Cardiac muscle cell (in vitro differentiated cells and primary cell): ENCODE data around the gene CUEDC1. TPM values are rescaled to one million over a fixed set of nuclear protein-coding genes. Genes with fewer than 3 reads are reported as not detected.

Experiments used
- DNase-seq, 2 donors: peaks; one replicate each; pipeline versions ENCODE4 v3.0.0 to v3.0.0-alpha.2; 2010 to 2017; ENCODE audit warnings: low read depth in 1 of 2, low spot score in 1 of 2
- H3K27ac ChIP-seq: fragments of 200-600 bp; sonication (generic); 2 replicates; pipeline ENCODE4 v1.5.1; 2016
- H3K27me3 ChIP-seq: fragments of 200-600 bp; sonication (generic); 2 replicates; pipeline ENCODE4 v1.6.0; 2016; ENCODE audit warnings: control low read depth
- H3K36me3 ChIP-seq: fragments of 200-600 bp; sonication (generic); 2 replicates; pipeline ENCODE4 v1.5.1; 2016; ENCODE audit warnings: control low read depth
- H3K4me1 ChIP-seq: fragments of 200-600 bp; sonication (generic); 2 replicates; pipeline ENCODE4 v1.8.1; 2017; ENCODE audit warnings: low read depth, mild to moderate bottlenecking, mixed run types
- H3K4me3 ChIP-seq: fragments of 200-600 bp; sonication (generic); 2 replicates; pipeline ENCODE4 v1.5.1; 2016; ENCODE audit warnings: mild to moderate bottlenecking
- H3K9me3 ChIP-seq: fragments of 200-600 bp; sonication (generic); 2 replicates; pipeline ENCODE4 v1.5.1; 2017; ENCODE audit warnings: low read depth, mild to moderate bottlenecking, control low read depth
- polyA plus RNA-seq: library from polyadenylated mRNA; unstranded; fragments of >200 nt; fragmentation: Nextera tagmentation; extraction: Ambion mirVana; gene quantifications from 2 replicates; pipeline ENCODE4 v1.2.1, GENCODE V29; 2016
- total RNA-seq: library from RNA; depleted of rRNA; stranded (reverse); fragments of >200 nt; gene quantifications from 2 replicates; pipeline ENCODE4 v1.2.3, GENCODE V29; 2016
- TF ChIP-seq, protein P1 (sequence below): IDR thresholded peaks from 2 replicates; pipeline ENCODE4 v1.5.1; 2012; ENCODE audit warnings: low read depth, mild to moderate bottlenecking, low read length

CUEDC1 gene
- total and polyA plus RNA-seq, 2 experiments from 2014 or later: 10.9 to 18.3 TPM

DNA sequence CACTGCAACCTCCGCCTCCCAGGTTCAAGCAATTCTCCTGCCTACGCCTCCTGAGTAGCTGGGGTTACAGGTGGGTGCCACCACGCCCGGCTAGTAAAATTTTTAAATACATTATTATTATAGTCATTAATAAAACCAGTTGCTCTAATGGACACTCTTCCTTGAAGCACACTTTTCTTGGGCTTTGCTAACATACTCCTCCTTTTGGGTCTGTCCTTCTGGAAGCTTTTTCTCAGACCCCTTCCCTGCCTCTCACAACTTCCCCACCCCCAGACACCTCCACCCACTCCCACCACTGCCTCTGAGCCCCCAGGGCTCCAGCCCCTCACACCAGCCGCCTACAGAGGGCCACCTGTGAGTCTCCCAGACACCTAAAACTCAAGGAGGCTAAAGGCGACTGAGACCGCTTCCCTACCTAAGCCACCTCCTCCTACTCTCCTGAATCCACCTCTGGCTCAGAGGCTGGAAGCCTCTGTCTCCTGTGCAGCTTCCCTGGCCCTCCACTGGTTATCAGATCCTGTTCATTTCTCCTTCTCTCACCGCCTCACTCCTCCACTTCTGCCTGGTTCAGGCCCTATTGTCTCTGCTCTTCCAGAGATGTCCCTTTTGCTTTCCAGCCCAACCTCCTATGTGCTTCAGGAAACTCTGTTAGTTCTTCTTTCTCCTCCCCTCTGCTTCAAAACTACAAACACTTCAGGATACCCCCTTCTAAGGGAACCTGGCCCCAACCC lies 2.1 kb upstream of the CUEDC1 start:
- Histone ChIP-seq H3K27me3 (peaks cover 13% of the 10 kb centered on the region), H3K36me3 (no peaks in the 10 kb centered on the region), H3K4me3 (no peak overlapping the region), H3K9me3 (no peaks in the 10 kb centered on the region), H3K27ac (no peak overlapping the region), H3K4me1 (peaks cover 6% of the 10 kb centered on the region)
- no peak for DNase-seq
- TF ChIP-seq, protein P1, sequence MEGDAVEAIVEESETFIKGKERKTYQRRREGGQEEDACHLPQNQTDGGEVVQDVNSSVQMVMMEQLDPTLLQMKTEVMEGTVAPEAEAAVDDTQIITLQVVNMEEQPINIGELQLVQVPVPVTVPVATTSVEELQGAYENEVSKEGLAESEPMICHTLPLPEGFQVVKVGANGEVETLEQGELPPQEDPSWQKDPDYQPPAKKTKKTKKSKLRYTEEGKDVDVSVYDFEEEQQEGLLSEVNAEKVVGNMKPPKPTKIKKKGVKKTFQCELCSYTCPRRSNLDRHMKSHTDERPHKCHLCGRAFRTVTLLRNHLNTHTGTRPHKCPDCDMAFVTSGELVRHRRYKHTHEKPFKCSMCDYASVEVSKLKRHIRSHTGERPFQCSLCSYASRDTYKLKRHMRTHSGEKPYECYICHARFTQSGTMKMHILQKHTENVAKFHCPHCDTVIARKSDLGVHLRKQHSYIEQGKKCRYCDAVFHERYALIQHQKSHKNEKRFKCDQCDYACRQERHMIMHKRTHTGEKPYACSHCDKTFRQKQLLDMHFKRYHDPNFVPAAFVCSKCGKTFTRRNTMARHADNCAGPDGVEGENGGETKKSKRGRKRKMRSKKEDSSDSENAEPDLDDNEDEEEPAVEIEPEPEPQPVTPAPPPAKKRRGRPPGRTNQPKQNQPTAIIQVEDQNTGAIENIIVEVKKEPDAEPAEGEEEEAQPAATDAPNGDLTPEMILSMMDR: no peak

DNA sequence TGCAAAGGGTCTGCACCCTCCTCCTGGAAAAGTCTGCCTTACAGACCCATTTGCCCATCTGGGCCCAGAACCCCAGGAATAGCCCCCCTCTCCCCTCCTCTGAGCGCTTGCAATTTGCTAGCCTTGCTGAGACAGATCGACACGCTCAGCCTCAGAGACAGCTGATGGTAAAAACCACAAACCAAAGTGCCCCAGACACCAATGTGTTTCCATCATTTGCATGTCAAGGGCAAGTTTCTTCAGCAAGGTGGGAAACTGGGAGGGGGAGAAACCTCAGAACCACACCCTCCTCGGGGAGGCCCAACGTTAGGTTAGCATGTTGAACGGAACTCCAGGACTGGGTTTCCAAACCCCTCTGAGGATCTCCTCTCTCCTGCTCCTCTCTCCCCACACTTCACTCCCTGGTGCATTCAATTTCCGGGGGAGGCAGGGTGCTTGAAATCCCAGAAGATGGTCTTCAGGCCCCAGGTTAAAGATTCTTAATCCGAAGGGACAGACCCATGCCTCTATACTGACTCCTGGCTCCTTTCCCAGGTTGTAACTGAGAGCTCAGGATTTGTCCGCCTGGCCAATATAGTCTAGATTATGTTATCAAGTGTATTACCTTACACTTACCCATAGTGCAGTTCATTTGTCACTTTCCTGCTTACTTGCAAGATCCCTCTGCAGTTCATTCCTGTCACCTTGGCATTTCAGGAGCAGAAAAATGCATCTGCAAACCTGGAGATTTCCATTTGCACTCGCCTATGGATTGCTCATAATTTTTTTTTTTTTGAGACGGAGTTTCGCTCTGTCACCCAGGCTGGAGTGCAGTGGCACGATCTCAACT lies 1.3 kb upstream of the CUEDC1 start:
- no peak overlapping the region for H3K27ac ChIP-seq
- H3K36me3 ChIP-seq: no peaks in the 10 kb centered on the region
- no peak for DNase-seq
- peaks cover 6% of the 10 kb centered on the region for H3K4me1 ChIP-seq
- H3K4me3 ChIP-seq: no peak overlapping the region
- TF ChIP-seq, protein P1: no peak
- H3K9me3 ChIP-seq: no peaks in the 10 kb centered on the region
- H3K27me3 ChIP-seq: peaks cover 13% of the 10 kb centered on the region

DNA sequence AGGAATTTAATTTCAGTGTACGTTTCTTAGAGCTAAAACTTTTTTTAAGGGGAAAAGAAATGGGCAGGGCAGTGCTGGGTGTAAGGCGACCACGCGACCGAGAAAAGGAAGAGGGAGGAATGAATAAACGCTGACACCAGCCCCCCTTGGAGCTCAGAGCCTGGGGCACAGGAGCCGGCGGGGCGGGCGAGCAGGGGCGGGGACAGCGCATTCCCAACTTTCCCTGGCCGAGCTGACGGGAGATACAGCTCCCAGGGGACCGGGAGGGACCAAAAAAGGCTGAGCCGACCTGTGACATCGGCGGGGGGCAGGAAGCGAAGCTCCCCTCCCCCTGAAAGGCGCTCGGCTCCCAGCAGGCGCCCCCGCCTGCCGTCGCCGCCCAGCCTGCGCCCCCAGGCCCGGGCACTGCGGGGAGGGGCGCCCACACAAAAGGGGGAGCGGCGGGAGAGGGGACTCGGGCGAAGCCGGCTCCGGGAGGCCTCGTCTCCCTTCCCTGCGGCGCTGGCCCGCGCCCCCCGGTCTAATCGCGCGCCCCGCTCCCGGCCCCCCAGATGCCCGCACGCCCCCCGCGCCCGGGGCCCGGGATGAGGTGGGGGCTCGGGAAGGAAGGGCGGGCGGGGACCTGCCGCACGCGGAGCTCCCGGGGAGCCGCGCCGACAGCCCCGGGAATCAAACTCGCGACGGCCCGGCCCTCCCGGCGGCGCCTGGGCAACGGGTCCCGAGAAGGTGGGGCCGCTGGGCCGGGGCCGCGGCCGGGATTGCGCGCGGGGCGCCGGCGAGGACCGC lies 622 bp downstream of the CUEDC1 start:
- Histone ChIP-seq H3K9me3 (no peaks in the 10 kb centered on the region), H3K27ac (peak overlapping the region; percentile 87), H3K36me3 (no peaks in the 10 kb centered on the region), H3K4me1 (peaks cover 10% of the 10 kb centered on the region), H3K4me3 (peak overlapping the region; percentile 99), H3K27me3 (peaks cover 13% of the 10 kb centered on the region)
- TF ChIP-seq, protein P1: no peak
- peak; percentile 55 to 77 for DNase-seq

DNA sequence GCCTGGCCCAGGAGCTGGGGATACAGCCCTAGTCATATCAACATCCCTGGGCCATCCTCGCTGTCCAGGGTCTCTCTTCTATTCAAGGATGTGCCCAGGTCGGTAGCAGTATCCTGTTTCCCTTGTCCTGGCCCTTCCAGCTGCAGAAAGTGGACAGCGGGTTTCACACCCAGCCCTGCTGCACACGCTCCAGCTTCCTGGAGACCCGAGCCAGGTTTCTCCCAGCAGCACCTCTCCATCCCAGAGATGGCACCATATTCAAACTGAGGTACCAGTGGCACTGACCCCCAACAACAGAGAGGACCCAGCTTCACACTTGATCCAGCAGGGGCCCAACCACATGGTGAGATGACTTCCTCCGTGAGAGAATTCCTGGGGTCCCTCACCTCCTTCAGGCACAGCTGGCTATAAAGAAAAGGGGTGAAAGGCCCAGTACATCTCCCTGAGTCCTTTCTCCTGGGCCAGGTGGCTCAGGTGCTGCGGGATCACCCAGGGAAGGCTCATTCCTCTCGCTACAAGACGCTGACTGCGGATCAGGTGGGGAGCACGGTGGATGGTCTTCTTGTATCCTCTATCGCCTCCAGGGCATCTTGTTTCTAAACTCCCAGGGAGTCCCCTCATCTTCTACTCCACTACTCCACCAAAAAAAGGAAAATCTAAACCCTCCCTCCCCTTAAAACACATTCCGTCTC lies 1.4 kb downstream of the CUEDC1 start:
- Histone ChIP-seq H3K4me1 (peaks cover 10% of the 10 kb centered on the region), H3K9me3 (no peaks in the 10 kb centered on the region), H3K36me3 (no peaks in the 10 kb centered on the region), H3K27ac (peak overlapping the region; percentile 87), H3K4me3 (peak overlapping the region; percentile 99), H3K27me3 (peaks cover 13% of the 10 kb centered on the region)
- TF ChIP-seq, protein P1: no peak
- DNase-seq: no peak

DNA sequence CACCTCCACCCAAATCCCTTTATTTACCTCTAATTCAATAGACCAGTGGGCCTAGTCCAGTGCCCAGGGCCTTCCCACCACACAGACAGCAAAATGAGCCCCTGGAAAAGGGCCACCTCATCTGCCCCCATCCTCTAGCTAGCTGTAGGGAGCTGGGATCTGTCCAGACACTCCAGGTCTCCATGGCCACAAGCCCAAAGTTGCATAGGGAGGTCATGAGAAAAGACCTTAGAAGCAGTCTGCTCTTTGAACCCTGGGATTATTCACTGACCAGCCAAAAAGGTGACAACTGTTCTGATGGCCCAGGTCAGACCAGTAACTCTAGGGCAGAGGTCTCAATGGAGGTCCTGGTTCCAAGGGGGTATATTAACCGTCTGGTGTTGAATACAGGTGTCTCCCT lies 2.0 kb downstream of the CUEDC1 start:
- TF ChIP-seq, protein P1: no peak
- H3K36me3 ChIP-seq: no peaks in the 10 kb centered on the region
- peaks cover 11% of the 10 kb centered on the region for H3K4me1 ChIP-seq
- no peak overlapping the region for H3K4me3 ChIP-seq
- no peak for DNase-seq
- peaks cover 13% of the 10 kb centered on the region for H3K27me3 ChIP-seq
- H3K9me3 ChIP-seq: no peaks in the 10 kb centered on the region
- no peak overlapping the region for H3K27ac ChIP-seq
